Pancreas (tissue), 10 donors: ENCODE data around the gene GASK1A. TPM values are rescaled to one million over a fixed set of nuclear protein-coding genes. Genes with fewer than 3 reads are reported as not detected.

ENCODE experiments used
- ATAC-seq, 4 donors: fragments of 200-7000 bp; cut with Tn5 transposase; one replicate each; pipeline versions ENCODE4 v1.8.0 to v1.9.1; 2020; ENCODE audit warnings: mild to moderate bottlenecking in 4 of 4, moderate library complexity in 4 of 4
- DNase-seq, 6 donors: peaks; one replicate each; pipeline ENCODE4 v3.0.0-alpha.2; 2020
- FAIRE-seq: peaks from 2 replicates; lab custom pipeline; 2012; peaks lifted over from hg19 to GRCh38; lab: Jason Lieb, UNC
- H3K27ac ChIP-seq, 4 donors: fragments of 200-600 bp; sonication (generic); 1 replicate in 3 of 4; 2 replicates in 1 of 4; pipeline versions ENCODE4 v1.5.0 to v1.8.0; 2020
- H3K27me3 ChIP-seq, 4 donors: fragments of 200-600 bp; one replicate each; pipeline ENCODE4 v1.8.0; 2021
- H3K36me3 ChIP-seq, 3 donors: fragments of 200-600 bp; sonication (generic) in 1 of 3; one replicate each; pipeline versions ENCODE4 v1.5.0 to v1.8.0; 2020 to 2021
- H3K4me1 ChIP-seq, 3 donors: fragments of 200-600 bp; one replicate each; pipeline ENCODE4 v1.8.0; 2021
- H3K4me3 ChIP-seq, 4 donors: fragments of 200-600 bp; sonication (generic) in 2 of 4; one replicate each; pipeline versions ENCODE4 v1.5.0 to v1.8.0; 2020 to 2021
- H3K9me3 ChIP-seq, 4 donors: fragments of 200-600 bp; one replicate each; pipeline ENCODE4 v1.8.0; 2021
- WGBS, 2 donors: extraction: QIAGEN DNeasy Blood & Tissue Kit; methylation state at CpG; one replicate each; pipeline ENCODE4 v1.1.7; 2013; 5-methylcytosine and 5-hydroxymethylcytosine counted together
- intact Hi-C, 3 donors: fragments of 100-400 bp; cut with DNase I; formaldehyde crosslinking; loops; one replicate each; pipeline versions ENCODE4 v1.11.1 to v1.14.2; 2022
- polyA plus RNA-seq, 2 donors: library from polyadenylated mRNA; stranded (reverse); fragments of 200-250 nt; gene quantifications; one replicate each; pipeline ENCODE4 v1.2.3, GENCODE V29; 2013
- total RNA-seq, 6 donors: library from RNA; stranded (reverse); fragmentation: NEBNext Ultra II Directional in 4 of 6; extraction: Animal tissue kit (Norgen Biotek cat#: 25700) in 4 of 6; gene quantifications; one replicate each; pipeline versions ENCODE4 v1.2.1 to v1.2.4, GENCODE V29; 2021 to 2023
- TF ChIP-seq, protein P1 (sequence below), 4 donors: fragments of 200-600 bp; sonication (generic) in 3 of 4; IDR thresholded peaks; one replicate each; pipeline versions ENCODE4 v1.5.0 to v1.8.0; 2021; ENCODE audit warnings: antibody characterized with exemption in 4 of 4
- donor health status: healthy with polysubstance abuse.
- donor health status: DM: no; HTN: no; CAD: no; lungs with moderate emphysema.
- donor health status: DM: no; HTN: no; CAD: no.
- donor health status: control.
- donor health status: control.
- donor health status: Bipolar disorder and iron deficiency.
- donor health status: DM: yes; HTN: yes; CAD: no.
- donor health status: DM: no; HTN: no; CAD: no.
- donor health status: DM: no; HTN: no; CAD: no.
- donor health status: DM: yes; HTN: yes; CAD: no.

GASK1A gene
- total and polyA plus RNA-seq, 8 donors: 1.2 to 5.8 (median 1.8) TPM

DNA sequence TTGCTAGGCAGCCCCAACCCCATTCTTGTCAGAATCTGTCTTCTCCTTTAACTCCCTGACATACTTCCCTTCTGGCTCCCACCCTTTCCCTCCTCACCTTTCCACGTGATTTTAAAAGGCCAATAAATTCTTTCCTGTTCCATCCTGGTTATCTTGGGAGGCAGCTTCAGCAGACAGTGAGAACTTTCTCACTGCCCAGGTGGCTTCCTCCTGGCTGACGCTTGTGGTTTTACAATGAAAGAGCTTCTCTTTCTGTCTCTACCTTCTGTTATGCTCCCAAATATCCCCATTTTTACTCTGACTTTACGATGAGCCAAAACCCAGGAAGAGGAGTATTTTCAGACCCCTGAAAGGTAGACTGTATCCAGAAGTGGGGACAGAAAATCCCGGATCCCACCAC is 42.1 kb downstream of the GASK1A start:
- 70 to 91% methylated on average over 4 of the region's 4 CpGs for WGBS, 2 donors
- no peak for DNase-seq
- no peaks in the 10 kb centered on the region for H3K27me3 ChIP-seq
- TF ChIP-seq, protein P1, sequence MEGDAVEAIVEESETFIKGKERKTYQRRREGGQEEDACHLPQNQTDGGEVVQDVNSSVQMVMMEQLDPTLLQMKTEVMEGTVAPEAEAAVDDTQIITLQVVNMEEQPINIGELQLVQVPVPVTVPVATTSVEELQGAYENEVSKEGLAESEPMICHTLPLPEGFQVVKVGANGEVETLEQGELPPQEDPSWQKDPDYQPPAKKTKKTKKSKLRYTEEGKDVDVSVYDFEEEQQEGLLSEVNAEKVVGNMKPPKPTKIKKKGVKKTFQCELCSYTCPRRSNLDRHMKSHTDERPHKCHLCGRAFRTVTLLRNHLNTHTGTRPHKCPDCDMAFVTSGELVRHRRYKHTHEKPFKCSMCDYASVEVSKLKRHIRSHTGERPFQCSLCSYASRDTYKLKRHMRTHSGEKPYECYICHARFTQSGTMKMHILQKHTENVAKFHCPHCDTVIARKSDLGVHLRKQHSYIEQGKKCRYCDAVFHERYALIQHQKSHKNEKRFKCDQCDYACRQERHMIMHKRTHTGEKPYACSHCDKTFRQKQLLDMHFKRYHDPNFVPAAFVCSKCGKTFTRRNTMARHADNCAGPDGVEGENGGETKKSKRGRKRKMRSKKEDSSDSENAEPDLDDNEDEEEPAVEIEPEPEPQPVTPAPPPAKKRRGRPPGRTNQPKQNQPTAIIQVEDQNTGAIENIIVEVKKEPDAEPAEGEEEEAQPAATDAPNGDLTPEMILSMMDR (IDR thresholded peaks at IDR 0.05): no peak
- FAIRE-seq: no peak
- no peak overlapping the region for H3K27ac ChIP-seq
- H3K4me1 ChIP-seq: no peaks in the 10 kb centered on the region
- no peaks in the 10 kb centered on the region for H3K36me3 ChIP-seq
- H3K9me3 ChIP-seq: no peaks in the 10 kb centered on the region
- no peak overlapping the region for H3K4me3 ChIP-seq
- intact Hi-C loops: no loop called here
- no peak for ATAC-seq

DNA sequence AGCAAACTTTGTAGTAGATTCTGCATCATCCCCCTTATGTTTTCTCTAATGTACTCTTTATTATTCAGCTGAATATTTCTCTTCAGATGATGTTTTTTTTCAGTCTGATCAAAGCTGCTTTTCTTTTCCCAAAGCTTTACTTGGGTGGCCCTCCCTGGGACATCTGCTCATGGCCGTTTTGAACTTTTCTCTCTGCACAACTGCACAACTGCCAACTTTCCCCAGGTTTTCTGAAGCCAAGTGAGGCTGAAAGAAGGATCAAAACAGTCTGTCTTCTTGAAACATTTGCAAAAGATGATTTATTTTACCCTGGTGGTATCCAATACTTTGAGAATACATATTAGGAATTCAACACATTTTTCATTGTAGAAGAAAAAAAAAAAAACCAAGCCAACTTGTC is 43.0 kb downstream of the GASK1A start:
- no peaks in the 10 kb centered on the region for H3K27me3 ChIP-seq
- H3K4me1 ChIP-seq: no peaks in the 10 kb centered on the region
- 63% methylated on average over 1 of the region's 1 CpG for WGBS, 2 donors
- no peak overlapping the region for H3K27ac ChIP-seq
- intact Hi-C loops: no loop called here
- no peak overlapping the region for H3K4me3 ChIP-seq
- FAIRE-seq (no peak), ATAC-seq (no peak), DNase-seq (no peak)
- H3K36me3 ChIP-seq: no peaks in the 10 kb centered on the region
- H3K9me3 ChIP-seq: no peaks in the 10 kb centered on the region
- TF ChIP-seq, protein P1 (IDR thresholded peaks at IDR 0.05): no peak

DNA sequence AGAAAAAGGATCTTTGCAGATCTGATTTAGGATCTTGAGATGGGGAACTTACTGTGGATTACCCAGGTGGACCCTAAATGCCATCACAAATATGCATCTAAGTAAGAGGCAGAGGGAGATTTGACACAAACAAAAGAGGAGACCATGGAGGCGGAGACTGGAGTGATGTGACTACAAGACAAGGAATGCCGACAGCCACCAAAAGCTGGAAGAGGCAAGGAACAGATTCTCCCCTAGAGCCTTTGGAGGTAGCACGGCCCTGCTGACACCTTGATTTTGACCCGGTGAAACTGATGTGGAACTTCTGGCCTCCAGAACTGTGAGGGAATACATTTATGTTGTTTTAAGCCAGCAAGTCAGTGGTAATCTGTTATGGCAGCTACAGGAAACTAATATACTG is 44.0 kb downstream of the GASK1A start:
- H3K9me3 ChIP-seq: no peaks in the 10 kb centered on the region
- FAIRE-seq (no peak), ATAC-seq (no peak), DNase-seq (no peak)
- no peak overlapping the region for H3K4me3 ChIP-seq
- no peaks in the 10 kb centered on the region for H3K4me1 ChIP-seq
- TF ChIP-seq, protein P1 (IDR thresholded peaks at IDR 0.05): no peak
- H3K27me3 ChIP-seq: no peaks in the 10 kb centered on the region
- no peaks in the 10 kb centered on the region for H3K36me3 ChIP-seq
- intact Hi-C loops: no loop called here
- no peak overlapping the region for H3K27ac ChIP-seq
- WGBS, 2 donors: 90 to 93% methylated on average over 4 of the region's 4 CpGs

DNA sequence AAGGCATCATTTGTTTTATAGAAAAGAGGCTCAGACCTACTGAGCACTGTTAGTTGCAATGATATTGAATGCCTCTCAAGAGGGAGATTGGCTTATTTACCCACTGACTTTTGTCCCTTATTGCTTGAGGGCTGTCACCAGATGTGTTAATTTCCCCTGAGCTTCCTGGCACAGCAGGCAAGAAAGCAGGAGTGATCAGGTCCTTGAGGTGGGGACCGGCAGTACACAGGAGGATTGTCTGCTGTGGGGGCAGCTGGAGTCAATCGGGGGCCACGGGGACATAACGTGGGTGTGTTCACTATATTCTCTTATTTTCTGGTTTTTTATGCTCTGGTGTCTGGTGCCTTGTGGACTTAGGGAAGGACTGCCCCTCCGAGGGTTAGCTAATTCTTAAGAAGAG is 44.6 kb downstream of the GASK1A start:
- WGBS, 2 donors: 75 to 83% methylated on average over 5 of the region's 5 CpGs
- no peaks in the 10 kb centered on the region for H3K27me3 ChIP-seq
- H3K4me1 ChIP-seq: no peaks in the 10 kb centered on the region
- DNase-seq (no peak), FAIRE-seq (no peak), ATAC-seq (no peak)
- intact Hi-C loops: no loop called here
- H3K36me3 ChIP-seq: no peaks in the 10 kb centered on the region
- H3K27ac ChIP-seq: no peak overlapping the region
- H3K4me3 ChIP-seq: no peak overlapping the region
- H3K9me3 ChIP-seq: no peaks in the 10 kb centered on the region
- TF ChIP-seq, protein P1 (IDR thresholded peaks at IDR 0.05): no peak

DNA sequence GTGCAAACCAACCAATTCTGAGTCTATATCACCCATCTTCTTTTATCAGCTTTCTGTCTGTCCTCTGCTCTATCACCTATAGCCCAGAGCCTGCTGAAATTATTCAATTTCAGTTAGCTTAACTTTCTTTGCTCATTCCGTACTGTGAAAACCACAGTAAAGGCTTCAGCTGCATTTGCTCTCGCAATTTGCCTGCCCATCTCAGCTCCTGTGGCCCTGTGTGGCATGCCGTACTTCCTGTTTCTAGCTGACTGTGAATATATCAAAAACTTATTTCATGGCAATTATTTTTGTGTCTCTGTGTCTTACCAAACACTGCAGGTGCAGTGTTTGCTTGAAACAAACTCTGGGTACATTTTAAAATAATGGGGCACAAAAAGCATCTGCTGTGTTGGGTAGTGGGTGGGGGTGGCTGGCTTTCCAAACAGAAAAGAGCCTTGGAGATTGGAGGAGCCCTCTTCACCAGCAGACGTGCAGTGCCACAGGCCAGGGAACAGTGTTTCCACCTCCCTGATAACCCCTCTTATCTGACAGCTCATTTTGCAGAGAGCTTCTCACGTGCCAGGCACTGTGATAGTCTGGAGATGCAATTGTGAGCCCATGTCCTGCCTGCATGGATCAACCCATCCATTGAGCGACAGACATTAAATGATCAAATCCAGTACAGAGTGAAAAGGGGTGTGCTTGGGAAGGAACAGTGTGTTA is 45.2 kb downstream of the GASK1A start:
- DNase-seq (no peak), ATAC-seq (no peak), FAIRE-seq (no peak)
- Histone ChIP-seq H3K9me3 (no peaks in the 10 kb centered on the region), H3K27me3 (no peaks in the 10 kb centered on the region), H3K27ac (no peak overlapping the region), H3K36me3 (no peaks in the 10 kb centered on the region), H3K4me1 (no peaks in the 10 kb centered on the region), H3K4me3 (no peak overlapping the region)
- TF ChIP-seq, protein P1 (IDR thresholded peaks at IDR 0.05): no peak
- intact Hi-C loops: no loop called here
- 64 to 83% methylated on average over 6 of the region's 6 CpGs for WGBS, 2 donors
